Colon (tissue), 2 donors: ENCODE results near the gene CST11.

Experiments
- FAIRE-seq: peaks from 2 replicates; lab custom pipeline; 2012; peaks lifted over from hg19 to GRCh38; lab: Jason Lieb, UNC
- donor health status: control.
- donor health status: control.

CST11 gene

DNA sequence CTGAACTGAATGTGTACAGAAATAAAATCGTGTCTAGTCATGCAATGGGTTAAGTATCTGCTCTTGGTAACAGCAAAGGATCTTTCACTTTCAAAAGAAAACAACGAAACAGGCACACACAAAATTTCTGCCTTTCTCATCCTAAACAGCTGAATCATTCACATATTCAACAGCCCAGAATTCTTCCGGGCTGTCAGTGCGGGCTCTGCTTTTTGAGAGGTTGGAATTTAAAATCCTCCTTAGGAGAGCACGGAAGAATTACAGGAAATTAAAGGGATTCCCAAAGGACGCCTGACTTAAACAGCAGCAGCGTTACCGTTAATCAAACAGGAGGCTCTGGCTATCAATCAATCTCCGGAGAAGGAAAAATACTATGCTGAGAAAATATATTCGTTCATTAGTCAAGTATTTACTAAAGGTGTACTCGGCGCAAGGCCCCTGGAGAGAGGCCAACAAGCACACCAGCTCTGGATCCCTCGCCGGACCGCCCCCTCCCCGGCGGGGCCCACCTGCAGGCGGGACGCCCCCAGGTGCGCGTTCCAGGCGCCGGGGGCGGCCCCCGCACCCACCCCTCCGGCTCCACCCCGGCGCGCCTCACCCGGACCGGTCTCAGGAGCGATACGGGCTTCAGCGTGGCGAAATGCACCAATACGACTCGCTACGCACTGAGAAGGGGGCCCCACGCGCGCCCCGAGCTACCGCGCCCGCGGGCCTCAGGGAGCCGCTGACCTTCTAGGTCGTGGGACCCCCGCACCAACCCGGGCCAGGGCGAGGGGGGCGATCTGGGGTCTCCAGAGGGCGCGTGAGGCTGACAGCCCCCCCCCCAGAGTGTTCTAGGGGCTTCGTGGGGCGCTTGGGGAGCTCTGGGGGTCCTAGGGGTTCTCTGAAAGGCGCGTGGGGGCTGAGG lies 32.4 kb downstream of the CST11 start:
- FAIRE-seq = no peak

DNA sequence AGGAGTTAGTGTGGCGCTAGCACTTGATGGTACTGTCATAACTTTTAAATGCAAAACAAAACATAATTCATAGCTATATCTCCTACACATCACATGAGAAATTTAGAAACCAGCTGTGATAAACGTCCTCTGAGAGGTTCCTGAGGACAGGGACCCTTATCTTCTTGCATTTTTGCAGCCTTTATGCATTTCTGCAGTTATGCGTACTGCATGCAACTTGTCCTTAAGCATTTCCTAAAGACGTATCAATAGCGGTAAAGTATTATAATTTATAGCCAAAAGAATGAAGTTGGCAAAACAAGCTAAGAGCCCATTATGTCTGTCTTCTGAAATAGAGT lies 33.0 kb downstream of the CST11 start:
- no peak for FAIRE-seq

DNA sequence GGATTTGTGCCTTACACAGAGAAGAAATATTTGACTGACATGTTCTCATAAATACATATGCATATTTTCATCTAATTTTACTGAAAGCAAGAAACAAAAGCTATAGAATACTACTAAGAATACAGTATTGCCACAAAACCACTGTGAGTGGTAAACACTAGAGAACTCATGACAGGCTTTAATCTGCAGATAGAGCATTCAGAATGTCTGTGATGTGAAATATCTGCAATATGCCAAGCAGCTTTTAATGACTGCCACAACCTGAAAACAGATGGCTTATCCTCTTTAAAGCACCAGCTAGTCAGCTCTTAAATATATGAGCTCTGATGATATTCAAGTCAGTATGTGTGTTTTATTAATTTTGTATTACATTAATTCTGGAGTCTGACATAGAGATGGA lies 34.8 kb downstream of the CST11 start:
- no peak for FAIRE-seq

GRCh38 chr20:23415959-23416583 lies 36.6 kb downstream of the CST11 start:
- FAIRE-seq = no peak

GRCh38 chr20:23415555-23415954 lies 37.1 kb downstream of the CST11 start:
- FAIRE-seq = no peak

DNA sequence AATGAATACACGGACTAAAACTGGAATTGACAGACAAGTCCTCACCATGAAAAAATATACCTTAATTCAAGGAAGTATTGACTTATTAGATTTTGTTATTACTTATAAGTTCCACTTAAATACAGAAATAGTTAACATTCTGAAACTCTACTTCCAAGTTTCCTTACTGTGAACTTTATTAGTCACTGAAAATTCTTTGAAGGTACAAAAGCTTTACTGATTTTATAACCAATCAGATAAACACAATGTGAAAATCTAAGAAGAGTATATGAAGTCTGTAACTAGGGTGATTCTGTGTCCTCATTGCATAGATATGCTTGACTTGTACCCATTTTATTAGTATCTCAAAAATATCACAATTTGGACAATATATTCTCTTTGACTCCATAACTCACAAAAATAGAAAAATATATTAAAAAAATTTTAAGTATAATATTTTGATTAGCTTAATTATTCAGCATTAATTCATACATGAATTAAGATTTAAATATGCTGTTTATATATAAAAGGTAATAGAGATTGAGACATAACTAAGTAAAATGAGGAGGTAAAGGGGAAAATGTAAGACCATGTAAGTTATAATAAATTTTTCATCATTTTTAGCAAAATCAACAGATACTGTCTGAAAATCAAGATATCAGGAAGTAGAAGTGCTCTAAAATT lies 38.0 kb downstream of the CST11 start:
- FAIRE-seq = no peak

DNA sequence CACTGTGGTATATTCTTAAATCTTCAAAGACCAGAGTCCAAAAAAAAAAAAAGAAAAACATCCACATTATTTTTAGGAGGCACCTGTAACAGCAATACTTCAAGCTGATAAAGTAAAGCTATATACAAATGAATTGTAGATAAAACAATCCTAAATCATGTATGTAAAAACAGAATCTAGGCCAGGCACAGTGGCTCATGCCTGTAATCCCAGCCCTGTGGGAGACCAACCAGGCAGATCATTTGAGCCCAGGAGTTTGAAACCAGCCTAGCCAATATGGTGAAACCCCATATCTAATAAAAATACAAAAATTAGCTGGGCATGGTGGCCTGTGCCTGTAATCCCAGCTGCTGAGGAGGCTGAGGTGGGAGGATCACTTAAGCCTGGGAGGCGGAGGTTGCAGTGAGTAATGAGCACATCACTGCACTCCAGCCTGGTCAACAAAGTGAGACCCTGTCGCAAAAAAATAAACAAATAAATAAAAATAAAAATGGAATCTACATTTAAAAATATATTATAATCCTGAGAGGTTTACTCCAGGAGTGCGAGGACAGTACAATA lies 38.7 kb downstream of the CST11 start:
- FAIRE-seq = no peak

GRCh38 chr20:23412026-23412425 lies 40.6 kb downstream of the CST11 start:
- no peak for FAIRE-seq

- no peak for FAIRE-seq
These were observed 41.6 kb downstream of the CST11 start for GRCh38 chr20:23410916-23411695.

GRCh38 chr20:23409800-23410199 lies 42.9 kb downstream of the CST11 start:
- no peak for FAIRE-seq

DNA sequence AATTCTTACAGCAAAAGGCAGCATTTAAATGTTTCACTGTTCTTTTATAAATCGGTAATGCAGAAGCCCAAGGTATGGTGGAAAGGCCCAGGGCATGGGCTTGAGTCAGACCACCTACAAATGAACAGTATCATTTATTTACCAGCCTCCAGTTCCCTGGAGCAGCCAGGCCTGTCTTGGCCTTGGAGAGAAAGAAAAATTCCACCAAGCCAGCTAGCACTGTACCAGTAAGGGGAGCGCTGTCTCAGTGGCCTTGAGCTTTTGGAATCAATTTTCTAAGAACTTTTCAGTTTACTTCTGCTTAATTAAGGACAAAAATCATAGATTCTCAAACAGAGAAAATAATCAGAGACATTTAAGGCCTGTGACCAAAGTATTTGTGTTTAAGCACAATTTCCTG lies 43.7 kb downstream of the CST11 start:
- FAIRE-seq = no peak

GRCh38 chr20:23407781-23408464 lies 44.8 kb downstream of the CST11 start:
- FAIRE-seq = no peak

- FAIRE-seq = no peak
These were observed 45.8 kb downstream of the CST11 start for GRCh38 chr20:23406880-23407279.

DNA sequence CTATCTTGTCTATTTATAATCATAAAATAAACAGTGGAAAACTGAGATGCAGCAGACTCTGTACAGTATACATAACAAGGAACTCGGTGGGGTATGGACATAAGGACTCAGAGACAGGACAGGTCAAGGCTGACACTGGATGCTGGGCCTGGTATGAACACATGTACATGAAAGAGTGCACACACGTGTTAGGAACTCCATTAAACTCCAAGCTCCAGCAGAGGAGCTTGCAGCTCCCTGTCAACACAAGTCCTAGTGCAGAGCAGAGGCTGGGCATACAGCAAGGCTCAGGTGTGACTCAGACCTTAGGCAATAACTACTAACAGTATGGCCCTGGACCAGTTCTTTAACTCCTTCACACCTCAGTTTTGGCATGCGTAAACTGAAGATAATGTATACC lies 48.5 kb downstream of the CST11 start:
- no peak for FAIRE-seq

- no peak for FAIRE-seq
These were observed 48.9 kb downstream of the CST11 start for GRCh38 chr20:23403751-23404150.

DNA sequence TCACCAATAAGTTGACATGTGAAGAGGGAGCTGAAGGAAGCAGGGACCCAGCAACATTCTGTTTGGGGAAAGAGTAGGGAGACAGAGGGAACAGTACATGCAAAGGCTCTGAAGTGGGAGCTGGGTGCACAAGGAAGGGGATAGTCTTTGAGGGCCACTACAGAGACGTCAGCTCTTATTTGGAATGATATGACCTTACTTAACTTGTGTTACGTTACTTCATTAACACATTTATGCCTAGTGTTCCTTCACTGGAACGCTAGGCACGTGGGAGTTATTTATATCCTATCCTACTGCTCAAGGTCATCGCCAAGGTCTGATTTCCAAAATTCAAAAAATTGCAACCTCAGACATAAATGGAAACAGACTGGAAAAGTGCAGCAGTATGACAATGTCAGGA lies 51.6 kb downstream of the CST11 start:
- no peak for FAIRE-seq
